Sigmoid colon (tissue), 7 donors: Measurements from ENCODE around the gene ACAP2. TPM values are rescaled to one million over a fixed set of nuclear protein-coding genes. Genes with fewer than 3 reads are reported as not detected.

ENCODE experiments used
- DNase-seq: peaks from one replicate; pipeline ENCODE4 v3.0.0-alpha.2; 2019
- H3K27ac ChIP-seq, 4 donors: fragments of 200-600 bp; sonication (generic); one replicate each; pipeline ENCODE4 v1.5.1; 2016 to 2019; ENCODE audit warnings: mild to moderate bottlenecking in 1 of 4
- H3K27me3 ChIP-seq, 3 donors: fragments of 200-600 bp; sonication (generic); one replicate each; pipeline ENCODE4 v1.5.1; 2019; ENCODE audit warnings: mild to moderate bottlenecking in 1 of 3
- H3K36me3 ChIP-seq, 4 donors: fragments of 200-600 bp; sonication (generic); one replicate each; pipeline ENCODE4 v1.5.1; 2016 to 2019
- H3K4me1 ChIP-seq, 4 donors: fragments of 200-600 bp; sonication (generic); one replicate each; pipeline ENCODE4 v1.5.1; 2017 to 2019
- H3K4me3 ChIP-seq, 4 donors: fragments of 200-600 bp; sonication (generic); one replicate each; pipeline ENCODE4 v1.5.1; 2017 to 2019; ENCODE audit warnings: mild to moderate bottlenecking in 2 of 4, moderate library complexity in 1 of 4
- H3K9me3 ChIP-seq, 4 donors: fragments of 200-600 bp in 3 of 4; sonication (generic) in 3 of 4; one replicate each; pipeline versions ENCODE4 v1.5.1 to v1.6.1; 2013 to 2019
- EP300 ChIP-seq, 4 donors: sonication (generic); formaldehyde crosslinking; IDR thresholded peaks; one replicate each; pipeline ENCODE4 v1.6.1; 2017; ENCODE audit warnings: antibody characterized with exemption in 4 of 4
- POLR2A ChIP-seq, 2 donors: fragments of 450-650 bp; IDR thresholded peaks; one replicate each; pipeline ENCODE4 v1.6.1; 2016; ENCODE audit warnings: antibody characterized with exemption in 2 of 2, mild to moderate bottlenecking in 2 of 2, moderate library complexity in 2 of 2
- POLR2AphosphoS5 ChIP-seq, 4 donors: sonication (generic); formaldehyde crosslinking; IDR thresholded peaks; one replicate each; pipeline ENCODE4 v1.6.1; 2017; ENCODE audit warnings: antibody characterized with exemption in 4 of 4
- whole genome bisulfite sequencing, 2 donors: extraction: QIAGEN DNeasy Blood & Tissue Kit; methylation state at CpG; one replicate each; pipeline ENCODE4 v1.1.7; 2013; 5-methylcytosine and 5-hydroxymethylcytosine counted together
- intact Hi-C: fragments of 100-400 bp; cut with DNase I; formaldehyde crosslinking; loops from one replicate; pipeline ENCODE4 v1.15.1; 2023
- polyA plus RNA-seq, 3 donors: library from polyadenylated mRNA; stranded (reverse); fragments of 200-250 nt; gene quantifications; one replicate each; pipeline ENCODE4 v1.2.3, GENCODE V29; 2013
- total RNA-seq, 4 donors: library from RNA; depleted of rRNA; stranded (reverse); fragments of >200 nt; gene quantifications; one replicate each; pipeline ENCODE4 v1.1.0, GENCODE V29; 2016
- TF ChIP-seq, protein P1 (sequence below), 4 experiments: fragments of 450-650 bp in 3 of 4; fragments of 200-600 bp in 1 of 4; IDR thresholded peaks; one replicate each; pipeline ENCODE4 v1.5.1; 2016 to 2019; ENCODE audit warnings: antibody characterized with exemption in 4 of 4, mild to moderate bottlenecking in 3 of 4, moderate library complexity in 2 of 4
- donor health status: healthy with polysubstance abuse.
- donor health status: Bipolar disorder and iron deficiency.
- donor health status: healthy.

Gene ACAP2
- total and polyA plus RNA-seq, 7 donors = 12.0 to 57.1 (median 28.0) TPM

DNA sequence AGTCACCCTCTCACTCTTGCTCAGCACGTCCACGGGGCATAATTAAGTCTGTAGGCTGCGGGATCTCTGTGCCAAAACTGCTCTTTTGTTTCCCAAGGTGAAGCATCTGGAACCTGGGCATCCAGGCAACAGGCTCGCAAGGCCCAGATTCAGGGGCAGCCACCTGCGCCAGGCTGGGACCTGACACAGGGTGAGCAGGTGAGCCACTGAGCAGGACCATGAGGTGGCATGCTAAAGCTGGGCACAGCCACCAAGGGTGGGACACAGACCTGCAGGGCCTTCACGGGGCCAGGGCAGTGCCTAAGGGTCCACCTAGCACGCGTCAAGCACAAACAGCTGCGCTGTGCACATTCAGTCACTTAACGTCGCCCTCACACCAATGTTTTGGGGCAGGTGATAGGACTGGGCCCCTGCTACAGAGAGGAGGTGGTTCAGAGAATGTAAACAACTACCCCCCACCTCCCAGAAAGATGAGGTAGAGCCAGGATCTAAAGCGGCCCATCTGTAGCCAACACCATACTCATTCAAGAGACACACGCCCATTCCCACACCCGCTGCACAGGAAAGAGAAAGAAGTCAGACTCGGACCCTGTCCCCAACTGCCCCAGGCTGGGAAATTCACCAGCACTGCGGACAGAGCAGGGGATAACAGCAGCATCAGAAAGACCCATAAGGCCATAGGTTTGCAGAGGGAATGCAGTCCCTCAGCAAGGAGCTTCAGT, 188.2 kb downstream of the ACAP2 start:
- no peaks in the 10 kb centered on the region for H3K27me3 ChIP-seq
- peak; percentile 63 for DNase-seq
- intact Hi-C loops = loop anchor here (5.0 kb wide), 2 partner anchors 57 to 487 kb away; no protein-coding TSS in a partner anchor
- H3K9me3 ChIP-seq = no peaks in the 10 kb centered on the region
- no peaks in the 10 kb centered on the region for H3K36me3 ChIP-seq
- H3K27ac ChIP-seq = peak overlapping the region in 3 of 4 donors; percentile 87 to 97 (median 94)
- H3K4me3 ChIP-seq = no peak overlapping the region
- 94 to 96% methylated on average over 16 of the region's 16 CpGs for WGBS, 2 donors
- peaks cover 0 to 71% (median 62%) of the 10 kb centered on the region in 4 donors for H3K4me1 ChIP-seq
- no peak for TF ChIP-seq POLR2A (IDR thresholded peaks at IDR 0.05)
- TF ChIP-seq POLR2AphosphoS5 (IDR thresholded peaks at IDR 0.05) = no peak
- no peak for TF ChIP-seq EP300 (IDR thresholded peaks at IDR 0.05)
- TF ChIP-seq, protein P1, sequence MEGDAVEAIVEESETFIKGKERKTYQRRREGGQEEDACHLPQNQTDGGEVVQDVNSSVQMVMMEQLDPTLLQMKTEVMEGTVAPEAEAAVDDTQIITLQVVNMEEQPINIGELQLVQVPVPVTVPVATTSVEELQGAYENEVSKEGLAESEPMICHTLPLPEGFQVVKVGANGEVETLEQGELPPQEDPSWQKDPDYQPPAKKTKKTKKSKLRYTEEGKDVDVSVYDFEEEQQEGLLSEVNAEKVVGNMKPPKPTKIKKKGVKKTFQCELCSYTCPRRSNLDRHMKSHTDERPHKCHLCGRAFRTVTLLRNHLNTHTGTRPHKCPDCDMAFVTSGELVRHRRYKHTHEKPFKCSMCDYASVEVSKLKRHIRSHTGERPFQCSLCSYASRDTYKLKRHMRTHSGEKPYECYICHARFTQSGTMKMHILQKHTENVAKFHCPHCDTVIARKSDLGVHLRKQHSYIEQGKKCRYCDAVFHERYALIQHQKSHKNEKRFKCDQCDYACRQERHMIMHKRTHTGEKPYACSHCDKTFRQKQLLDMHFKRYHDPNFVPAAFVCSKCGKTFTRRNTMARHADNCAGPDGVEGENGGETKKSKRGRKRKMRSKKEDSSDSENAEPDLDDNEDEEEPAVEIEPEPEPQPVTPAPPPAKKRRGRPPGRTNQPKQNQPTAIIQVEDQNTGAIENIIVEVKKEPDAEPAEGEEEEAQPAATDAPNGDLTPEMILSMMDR (IDR thresholded peaks at IDR 0.05) = no peak

- 95% methylated on average over 10 of the region's 10 CpGs for WGBS, 2 donors
- peaks cover 0 to 65% (median 56%) of the 10 kb centered on the region in 4 donors for H3K4me1 ChIP-seq
- H3K9me3 ChIP-seq = no peaks in the 10 kb centered on the region
- H3K4me3 ChIP-seq = no peak overlapping the region
- DNase-seq = peak; percentile 66
- peak overlapping the region; percentile 56 to 97 (median 90) for H3K27ac ChIP-seq
- intact Hi-C loops = loop anchor here (5.0 kb wide), 1 partner anchor 57 kb away; no protein-coding TSS in a partner anchor
- H3K27me3 ChIP-seq = no peaks in the 10 kb centered on the region
- H3K36me3 ChIP-seq = no peaks in the 10 kb centered on the region
- TF ChIP-seq, protein P1 (IDR thresholded peaks at IDR 0.05) = no peak
- no peak for TF ChIP-seq EP300 (IDR thresholded peaks at IDR 0.05)
- no peak for TF ChIP-seq POLR2A (IDR thresholded peaks at IDR 0.05)
- TF ChIP-seq POLR2AphosphoS5 (IDR thresholded peaks at IDR 0.05) = no peak
Observed at GRCh38 chr3:195253923-195254432, 188.8 kb downstream of the ACAP2 start.

DNA sequence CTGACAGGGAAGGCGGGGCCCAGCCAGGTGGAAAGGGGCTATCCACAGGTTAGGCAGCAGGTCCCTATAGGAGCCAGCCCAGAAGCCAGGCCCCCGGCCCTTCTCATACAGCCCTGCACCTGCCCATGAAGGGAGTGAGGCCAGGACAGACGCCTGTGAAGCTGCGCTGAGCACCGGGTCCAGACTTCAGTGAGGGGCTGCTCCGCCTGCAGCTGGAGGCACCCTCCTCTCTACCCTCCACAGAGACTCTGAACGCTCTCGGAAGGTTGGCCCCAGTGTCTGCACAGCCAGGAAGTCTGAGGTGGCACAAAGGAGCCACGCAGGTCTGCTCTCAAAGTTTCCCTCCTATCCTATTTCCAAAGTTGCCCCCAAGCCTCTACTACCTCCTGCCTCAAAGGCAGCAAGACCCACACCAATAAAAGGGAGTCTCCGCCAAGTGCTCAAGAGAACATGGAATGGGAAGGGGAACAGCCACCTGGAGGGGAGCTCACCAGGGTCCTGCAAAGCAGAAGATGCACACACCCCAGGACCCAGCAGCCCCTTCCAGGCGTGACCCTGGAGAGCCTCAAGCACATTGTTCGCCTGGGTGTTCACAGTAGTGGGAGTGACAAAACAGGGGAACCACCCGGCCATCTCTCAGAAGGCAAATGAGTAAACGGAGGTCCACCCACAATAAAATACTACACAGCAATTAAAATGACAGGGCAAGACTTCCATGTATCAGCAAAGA, 191.3 kb downstream of the ACAP2 start:
- Histone ChIP-seq H3K4me3 (no peak overlapping the region), H3K36me3 (no peaks in the 10 kb centered on the region), H3K27me3 (no peaks in the 10 kb centered on the region), H3K9me3 (no peaks in the 10 kb centered on the region), H3K27ac (peak overlapping the region in 3 of 4 donors; percentile 54 to 97 (median 87)), H3K4me1 (peaks cover 0 to 44% (median 33%) of the 10 kb centered on the region in 4 donors)
- DNase-seq = peak; percentile 69
- intact Hi-C loops = loop anchor here (5.0 kb wide), 1 partner anchor 54 kb away; no protein-coding TSS in a partner anchor
- TF ChIP-seq, protein P1 (IDR thresholded peaks at IDR 0.05) = no peak
- TF ChIP-seq EP300 (IDR thresholded peaks at IDR 0.05) (no peak), POLR2AphosphoS5 (IDR thresholded peaks at IDR 0.05) (no peak), POLR2A (IDR thresholded peaks at IDR 0.05) (no peak)
- WGBS, 2 donors = 76 to 78% methylated on average over 14 of the region's 14 CpGs

GRCh38 chr3:195250473-195251251, 192.2 kb downstream of the ACAP2 start:
- H3K27me3 ChIP-seq = no peaks in the 10 kb centered on the region
- intact Hi-C loops = loop anchor here (5.0 kb wide), 1 partner anchor 53 kb away; no protein-coding TSS in a partner anchor
- TF ChIP-seq, protein P1 (IDR thresholded peaks at IDR 0.05) = peak in 3 of 4 experiments; percentile 46 to 70 (median 47)
- peak in 3 of 4 donors; percentile 34 to 48 (median 40) for TF ChIP-seq POLR2AphosphoS5 (IDR thresholded peaks at IDR 0.05)
- no peak for TF ChIP-seq POLR2A (IDR thresholded peaks at IDR 0.05)
- no peak for TF ChIP-seq EP300 (IDR thresholded peaks at IDR 0.05)
- no peaks in the 10 kb centered on the region for H3K9me3 ChIP-seq
- peaks cover 0 to 44% (median 33%) of the 10 kb centered on the region in 4 donors for H3K4me1 ChIP-seq
- peak; percentile 83 for DNase-seq
- no peaks in the 10 kb centered on the region for H3K36me3 ChIP-seq
- 56 to 79% methylated on average over 14 of the region's 14 CpGs for WGBS, 2 donors
- H3K27ac ChIP-seq = peak overlapping the region in 3 of 4 donors; percentile 54 to 97 (median 87)
- no peak overlapping the region for H3K4me3 ChIP-seq
